Spinal cord (tissue), 10 donors: ENCODE results near the gene P2RX2. TPM values are rescaled to one million over a fixed set of nuclear protein-coding genes. Genes with fewer than 3 reads are reported as not detected.
A peak's percentile ranks its signal among the peaks of the same experiment; 100 is the strongest.

Source experiments
- DNase-seq, 6 donors: peaks; one replicate each; pipeline versions ENCODE4 v3.0.0 to v3.0.0-alpha.2; 2013 to 2015; ENCODE audit warnings: low spot score in 6 of 6, low read depth in 4 of 6
- H3K27ac ChIP-seq: one replicate; pipeline ENCODE4 v1.5.1; 2013; ENCODE audit warnings: low read depth, low read length, control low read depth
- H3K27me3 ChIP-seq: one replicate; pipeline ENCODE4 v1.6.1; 2013; ENCODE audit warnings: low read length; ENCODE audit not compliant: control insufficient read depth, insufficient read depth
- H3K36me3 ChIP-seq: one replicate; pipeline ENCODE4 v1.6.1; 2013; ENCODE audit warnings: low read length; ENCODE audit not compliant: control insufficient read depth, insufficient read depth
- H3K4me1 ChIP-seq: one replicate; pipeline ENCODE4 v1.6.1; 2013; ENCODE audit warnings: low read length; ENCODE audit not compliant: control insufficient read depth, insufficient read depth
- H3K4me3 ChIP-seq: one replicate; pipeline ENCODE4 v1.5.1; 2013; ENCODE audit warnings: low read depth, low read length, control low read depth
- H3K9me3 ChIP-seq: one replicate; pipeline ENCODE4 v1.6.1; 2013; ENCODE audit warnings: low read length; ENCODE audit not compliant: control insufficient read depth, insufficient read depth
- WGBS: methylation state at CpG from one replicate; pipeline ENCODE4 v1.1.5; 2013; ENCODE audit warnings: missing lambda C conversion rate; ENCODE audit not compliant: insufficient coverage; 5-methylcytosine and 5-hydroxymethylcytosine counted together
- polyA plus RNA-seq, 2 donors: library from polyadenylated mRNA; unstranded; fragments of 120-200 nt; gene quantifications; one replicate each; pipeline ENCODE4 v1.2.1, GENCODE V29; 2013; ENCODE audit not compliant: insufficient read length in 2 of 2
- total RNA-seq, 2 donors: library from RNA; depleted of rRNA in 1 of 2; stranded (reverse); fragments of 120-200 nt in 1 of 2; fragments of >200 nt in 1 of 2; gene quantifications; one replicate each; pipeline versions ENCODE4 v1.2.3 to v1.2.4, GENCODE V29; 2013 to 2014
- donor health status: healthy.

The P2RX2 gene
- total and polyA plus RNA-seq, 4 donors: 0.06 to 0.65 (median 0.34) TPM

GRCh38 chr12:132633901-132634300, 15.3 kb downstream of the P2RX2 start:
- Histone ChIP-seq H3K9me3 (no peaks in the 10 kb centered on the region), H3K36me3 (peaks cover 93% of the 10 kb centered on the region)

DNA sequence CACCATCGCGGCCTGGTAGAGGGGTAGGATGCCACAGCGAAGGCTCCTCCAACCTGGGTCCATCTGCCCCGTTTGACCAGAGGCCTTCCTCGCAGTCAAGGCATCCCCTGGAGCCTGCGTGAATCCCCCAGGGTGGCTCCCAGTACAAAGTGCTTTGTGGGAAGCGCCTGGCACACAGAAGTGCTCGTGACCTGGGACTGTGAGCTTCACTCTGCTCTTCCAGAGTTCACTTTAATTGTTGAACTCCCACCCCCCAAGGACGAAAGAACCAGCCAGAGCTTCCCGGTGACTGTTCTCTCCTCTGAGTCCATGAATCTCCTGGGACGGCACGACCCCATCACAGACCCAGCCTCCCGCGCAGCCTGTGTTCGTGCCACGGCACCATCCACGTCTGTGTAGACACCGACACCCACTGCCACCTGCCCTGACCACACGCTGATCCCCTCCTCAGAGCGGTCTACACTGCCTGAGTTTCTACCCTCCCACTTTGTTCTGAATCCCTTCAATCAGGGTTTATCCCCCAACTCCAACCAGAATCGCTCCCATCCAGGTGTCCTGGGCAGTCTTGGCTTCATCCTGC, 15.9 kb downstream of the P2RX2 start:
- DNase-seq: no peak
- Histone ChIP-seq H3K36me3 (peaks cover 93% of the 10 kb centered on the region), H3K9me3 (no peaks in the 10 kb centered on the region), H3K4me1 (peaks cover 3% of the 10 kb centered on the region), H3K4me3 (no peak overlapping the region), H3K27ac (no peak overlapping the region), H3K27me3 (no peaks in the 10 kb centered on the region)
- WGBS: 97% methylated on average over 21 of the region's 21 CpGs

More at GRCh38 chr12:132633901-132634300, 15.3 kb downstream of the P2RX2 start:
- no peak overlapping the region for H3K27ac ChIP-seq
- no peaks in the 10 kb centered on the region for H3K27me3 ChIP-seq
- 77% methylated on average over 10 of the region's 10 CpGs for WGBS
- no peak for DNase-seq
- no peak overlapping the region for H3K4me3 ChIP-seq
- H3K4me1 ChIP-seq: peaks cover 2% of the 10 kb centered on the region

DNA sequence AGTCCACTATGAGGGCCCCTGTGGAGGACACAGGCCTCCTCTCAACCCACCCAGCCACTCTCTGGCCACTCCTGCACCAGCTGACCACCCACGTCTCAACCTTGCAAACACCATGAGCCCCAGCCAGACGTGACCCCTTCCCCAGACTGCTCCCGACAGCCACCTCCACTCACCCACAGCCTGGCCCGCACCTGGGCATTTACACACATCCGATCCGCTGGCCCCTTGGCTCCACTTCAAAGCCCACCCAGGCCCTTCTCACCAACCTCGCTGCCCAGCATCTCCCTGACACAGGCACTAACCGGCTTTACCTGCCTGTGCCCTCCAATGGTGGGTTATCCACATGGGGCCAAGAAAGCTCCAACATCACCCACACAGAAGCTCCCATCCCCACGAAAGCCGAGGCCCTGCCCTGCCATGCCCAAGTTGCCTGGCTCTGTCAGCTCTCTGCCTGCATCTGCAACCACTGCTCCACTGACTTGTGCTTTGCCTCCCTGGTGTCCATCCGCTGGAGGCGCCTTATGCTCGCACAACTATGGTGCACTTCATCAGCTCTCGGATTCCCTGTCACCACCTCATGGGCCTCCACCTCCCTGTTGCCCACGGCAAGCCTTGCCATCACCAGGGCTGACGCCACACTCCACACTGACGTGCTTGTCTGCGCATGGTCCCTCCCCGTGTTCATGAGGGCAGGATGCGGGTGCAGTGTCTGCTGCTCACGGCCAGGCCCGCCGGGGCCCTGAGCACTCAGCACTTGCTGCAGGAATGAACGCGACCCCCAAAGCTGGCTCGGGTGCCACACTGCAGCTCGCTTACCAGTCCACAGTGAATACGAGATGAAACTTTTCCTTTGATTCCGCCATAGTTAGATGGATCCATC, 16.7 kb downstream of the P2RX2 start:
- Histone ChIP-seq H3K36me3 (peaks cover 94% of the 10 kb centered on the region), H3K4me1 (peaks cover 3% of the 10 kb centered on the region), H3K4me3 (no peak overlapping the region), H3K27me3 (no peaks in the 10 kb centered on the region), H3K9me3 (no peaks in the 10 kb centered on the region), H3K27ac (no peak overlapping the region)
- DNase-seq: no peak
- WGBS: 89% methylated on average over 29 of the region's 29 CpGs

GRCh38 chr12:132637811-132638210, 19.2 kb downstream of the P2RX2 start:
- H3K36me3 ChIP-seq: peaks cover 94% of the 10 kb centered on the region
- H3K27ac ChIP-seq: no peak overlapping the region
- DNase-seq: no peak
- 85% methylated on average over 18 of the region's 18 CpGs for WGBS
- H3K4me1 ChIP-seq: peaks cover 3% of the 10 kb centered on the region
- H3K27me3 ChIP-seq: no peaks in the 10 kb centered on the region
- no peaks in the 10 kb centered on the region for H3K9me3 ChIP-seq
- no peak overlapping the region for H3K4me3 ChIP-seq

DNA sequence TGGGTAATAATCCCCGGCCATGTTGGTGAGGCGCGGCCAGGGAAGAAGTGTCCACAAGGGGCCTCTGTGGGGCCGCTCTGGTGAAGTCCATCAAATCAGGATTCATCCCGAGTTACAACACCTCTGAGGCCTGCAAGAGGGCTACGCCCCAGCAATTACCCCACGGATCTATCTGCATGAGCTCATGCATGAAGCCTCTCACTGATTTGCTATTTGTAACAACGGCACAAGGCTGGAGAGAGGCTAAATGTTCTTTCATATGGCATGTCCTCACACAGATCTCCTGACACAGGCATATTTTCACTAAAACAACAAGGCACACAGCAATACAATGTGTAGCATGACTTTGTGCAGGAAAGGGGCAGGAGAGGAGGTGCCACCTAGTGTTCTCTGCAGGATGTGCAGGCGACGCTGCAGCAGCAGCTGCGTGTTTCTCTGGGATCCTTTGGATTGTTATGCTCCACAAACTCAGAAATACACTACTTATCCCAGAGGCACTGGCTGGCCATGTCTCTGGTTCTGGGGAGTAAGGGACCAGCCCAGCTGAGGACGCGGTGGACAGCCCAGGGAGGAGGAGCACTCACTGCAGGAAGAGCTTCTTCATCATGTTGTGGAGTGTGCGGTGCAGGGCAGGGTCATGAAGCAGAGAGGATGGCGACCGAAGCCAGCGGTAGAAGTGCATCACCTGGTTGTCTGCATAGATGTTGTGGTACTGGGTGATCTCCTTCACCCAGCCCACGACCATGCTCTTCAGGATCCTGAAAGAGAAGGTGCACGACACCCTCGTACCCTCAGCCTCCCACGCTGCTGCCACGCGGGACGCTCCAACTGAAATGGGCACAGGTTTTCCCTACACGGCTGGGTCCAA, 20.2 kb downstream of the P2RX2 start:
- H3K4me3 ChIP-seq: no peak overlapping the region
- DNase-seq: peak in 2 of 6 donors; percentile 33 to 63
- peaks cover 94% of the 10 kb centered on the region for H3K36me3 ChIP-seq
- WGBS: 71% methylated on average over 21 of the region's 25 CpGs
- no peak overlapping the region for H3K27ac ChIP-seq
- H3K27me3 ChIP-seq: no peaks in the 10 kb centered on the region
- H3K4me1 ChIP-seq: peaks cover 3% of the 10 kb centered on the region
- no peaks in the 10 kb centered on the region for H3K9me3 ChIP-seq

DNA sequence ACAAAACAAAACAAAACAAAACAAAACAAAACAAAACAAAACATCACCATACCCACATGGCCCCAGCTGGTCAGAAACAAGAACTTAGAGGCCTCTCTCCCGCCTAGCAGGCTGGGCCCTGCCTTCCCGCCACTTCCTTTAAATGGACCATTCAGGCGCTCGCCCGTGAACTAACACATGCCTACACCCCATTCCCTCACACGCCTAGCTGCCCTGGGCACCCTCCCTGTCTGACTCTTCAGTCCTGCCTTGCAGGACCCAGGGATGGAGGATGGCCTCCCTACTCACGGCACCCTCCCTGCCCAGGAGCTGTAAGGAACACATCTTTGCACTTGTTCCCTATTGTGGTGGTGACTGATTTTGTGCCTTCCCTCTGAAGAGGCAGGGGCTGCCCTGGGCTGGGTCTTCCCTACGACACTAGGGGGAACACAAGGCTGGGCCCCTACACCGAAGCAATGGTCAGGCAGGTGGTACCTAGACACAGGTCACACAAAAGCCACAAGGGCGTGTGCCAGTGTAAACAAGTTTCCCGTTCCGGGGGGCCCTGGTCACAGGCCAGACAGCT, 21.5 kb downstream of the P2RX2 start:
- peaks cover 3% of the 10 kb centered on the region for H3K4me1 ChIP-seq
- DNase-seq: no peak
- H3K4me3 ChIP-seq: no peak overlapping the region
- H3K27ac ChIP-seq: no peak overlapping the region
- no peaks in the 10 kb centered on the region for H3K27me3 ChIP-seq
- 91% methylated on average over 11 of the region's 12 CpGs for WGBS
- H3K36me3 ChIP-seq: peaks cover 88% of the 10 kb centered on the region
- no peaks in the 10 kb centered on the region for H3K9me3 ChIP-seq

GRCh38 chr12:132640936-132641335, 22.4 kb downstream of the P2RX2 start:
- peaks cover 83% of the 10 kb centered on the region for H3K36me3 ChIP-seq
- no peaks in the 10 kb centered on the region for H3K27me3 ChIP-seq
- DNase-seq: no peak
- H3K9me3 ChIP-seq: no peaks in the 10 kb centered on the region
- H3K27ac ChIP-seq: no peak overlapping the region
- H3K4me1 ChIP-seq: peaks cover 3% of the 10 kb centered on the region
- 74% methylated on average over 10 of the region's 10 CpGs for WGBS
- no peak overlapping the region for H3K4me3 ChIP-seq

GRCh38 chr12:132641811-132642650, 23.5 kb downstream of the P2RX2 start:
- Histone ChIP-seq H3K27ac (no peak overlapping the region), H3K9me3 (no peaks in the 10 kb centered on the region), H3K4me1 (peaks cover 3% of the 10 kb centered on the region), H3K27me3 (no peaks in the 10 kb centered on the region), H3K4me3 (no peak overlapping the region), H3K36me3 (peaks cover 79% of the 10 kb centered on the region)
- WGBS: 97% methylated on average over 27 of the region's 28 CpGs
- DNase-seq: no peak
